GM12891 (cell line): ENCODE measurements around the gene MTHFS.

Experiments used
- POLR2A ChIP-seq: IDR thresholded peaks from 2 replicates; pipeline ENCODE4 v1.6.1; 2011; ENCODE audit warnings: low read depth, low read length, control low read depth
- POLR2AphosphoS5 ChIP-seq: IDR thresholded peaks from 2 replicates; pipeline ENCODE4 v1.6.1; 2011; ENCODE audit warnings: low read depth, low read length, control low read depth

GRCh38 chr15:79858469-79858868 lies 38.3 kb downstream of the MTHFS start:
- TF ChIP-seq POLR2AphosphoS5 (no peak), POLR2A (no peak)
